Activated CD4-positive, alpha-beta memory T cell treated with anti-CD3 and anti-CD28 coated beads for 36 hours (primary cell): ENCODE data around the gene DCST1. TPM values are rescaled to one million over a fixed set of nuclear protein-coding genes. Genes with fewer than 3 reads are reported as not detected.

Experiments used
- CTCF ChIA-PET: fragments of 350-600 bp; sonication (Branson Sonifier 250); formaldehyde crosslinking; loops from one replicate; lab custom pipeline; 2021; ENCODE audit warnings: antibody characterized with exemption, inconsistent platforms; lab: Charles Lee
- POLR2A ChIA-PET: fragments of 350-600 bp; sonication (Branson Sonifier 250); formaldehyde crosslinking; loops from one replicate; lab custom pipeline; 2021; ENCODE audit warnings: antibody characterized with exemption; lab: Charles Lee
- DNase-seq: peaks from one replicate; pipeline ENCODE4 v3.0.0-alpha.2; 2020
- H3K27ac Mint-ChIP-seq: one replicate; pipeline ENCODE4 v1.8.0; 2021; ENCODE audit warnings: mixed read lengths
- H3K27me3 Mint-ChIP-seq: one replicate; pipeline ENCODE4 v1.8.0; 2021; ENCODE audit warnings: mixed read lengths
- H3K36me3 Mint-ChIP-seq: one replicate; pipeline ENCODE4 v1.8.0; 2021; ENCODE audit warnings: mixed read lengths
- H3K4me1 Mint-ChIP-seq: one replicate; pipeline ENCODE4 v1.8.0; 2021; ENCODE audit warnings: low read depth, mixed read lengths
- H3K4me3 Mint-ChIP-seq: one replicate; pipeline ENCODE4 v1.8.0; 2021; ENCODE audit warnings: mild to moderate bottlenecking, mixed read lengths
- H3K9me3 Mint-ChIP-seq: one replicate; pipeline ENCODE4 v1.8.0; 2021; ENCODE audit warnings: mixed read lengths
- intact Hi-C: fragments of 100-400 bp; cut with micrococcal nuclease; formaldehyde crosslinking; loops from one replicate; pipeline ENCODE4 v1.15.1; 2023
- total RNA-seq, 2 experiments: library from RNA; stranded (reverse); gene quantifications; one replicate each; pipeline ENCODE4 v1.2.3, GENCODE V29; 2021

The DCST1 gene
- total RNA-seq, 2 experiments from 2014 or later, result 0.14 TPM; not detected in 1

DNA sequence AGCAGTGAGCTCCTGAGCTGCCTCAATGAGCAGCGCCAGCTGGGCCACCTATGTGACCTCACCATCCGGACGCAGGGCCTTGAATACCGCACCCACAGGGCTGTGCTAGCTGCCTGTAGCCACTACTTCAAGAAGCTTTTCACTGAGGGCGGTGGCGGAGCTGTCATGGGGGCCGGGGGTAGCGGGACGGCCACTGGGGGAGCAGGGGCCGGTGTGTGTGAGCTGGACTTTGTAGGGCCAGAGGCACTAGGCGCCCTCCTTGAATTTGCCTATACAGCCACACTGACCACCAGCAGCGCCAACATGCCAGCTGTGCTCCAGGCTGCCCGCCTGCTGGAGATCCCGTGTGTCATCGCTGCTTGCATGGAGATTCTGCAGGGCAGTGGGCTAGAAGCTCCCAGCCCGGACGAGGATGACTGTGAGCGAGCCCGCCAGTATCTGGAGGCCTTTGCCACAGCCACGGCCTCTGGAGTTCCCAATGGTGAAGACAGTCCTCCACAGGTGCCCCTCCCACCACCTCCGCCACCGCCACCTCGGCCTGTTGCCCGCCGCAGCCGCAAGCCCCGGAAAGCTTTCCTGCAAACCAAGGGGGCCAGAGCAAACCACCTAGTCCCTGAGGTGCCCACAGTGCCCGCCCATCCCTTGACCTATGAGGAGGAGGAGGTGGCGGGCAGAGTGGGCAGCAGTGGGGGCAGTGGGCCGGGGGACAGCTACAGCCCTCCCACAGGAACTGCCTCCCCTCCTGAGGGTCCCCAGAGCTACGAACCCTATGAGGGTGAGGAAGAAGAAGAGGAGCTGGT is 18.7 kb upstream of the DCST1 start:
- DNase-seq, result no peak
- intact Hi-C loops, result no loop called here
- ChIA-PET CTCF (interaction anchor here (0.6 to 9.8 kb wide), 13 partner anchors 7 to 455 kb away, joined by 3 to 144 read pairs (median 8); partner anchors contain the start of genes ADAM15, CKS1B, FLAD1 and LENEP), POLR2A (interaction anchor here (1.0 to 4.9 kb wide), 7 partner anchors 8 to 79 kb away, joined by 3 to 35 read pairs (median 10); partner anchors contain the start of genes FLAD1, LENEP and PMVK)
- peaks cover 50% of the 10 kb centered on the region for H3K36me3 Mint-ChIP-seq
- H3K27ac Mint-ChIP-seq, result no peak overlapping the region
- H3K4me1 Mint-ChIP-seq, result peaks cover 77% of the 10 kb centered on the region
- H3K4me3 Mint-ChIP-seq, result no peak overlapping the region
- H3K9me3 Mint-ChIP-seq, result no peaks in the 10 kb centered on the region
- no peaks in the 10 kb centered on the region for H3K27me3 Mint-ChIP-seq

DNA sequence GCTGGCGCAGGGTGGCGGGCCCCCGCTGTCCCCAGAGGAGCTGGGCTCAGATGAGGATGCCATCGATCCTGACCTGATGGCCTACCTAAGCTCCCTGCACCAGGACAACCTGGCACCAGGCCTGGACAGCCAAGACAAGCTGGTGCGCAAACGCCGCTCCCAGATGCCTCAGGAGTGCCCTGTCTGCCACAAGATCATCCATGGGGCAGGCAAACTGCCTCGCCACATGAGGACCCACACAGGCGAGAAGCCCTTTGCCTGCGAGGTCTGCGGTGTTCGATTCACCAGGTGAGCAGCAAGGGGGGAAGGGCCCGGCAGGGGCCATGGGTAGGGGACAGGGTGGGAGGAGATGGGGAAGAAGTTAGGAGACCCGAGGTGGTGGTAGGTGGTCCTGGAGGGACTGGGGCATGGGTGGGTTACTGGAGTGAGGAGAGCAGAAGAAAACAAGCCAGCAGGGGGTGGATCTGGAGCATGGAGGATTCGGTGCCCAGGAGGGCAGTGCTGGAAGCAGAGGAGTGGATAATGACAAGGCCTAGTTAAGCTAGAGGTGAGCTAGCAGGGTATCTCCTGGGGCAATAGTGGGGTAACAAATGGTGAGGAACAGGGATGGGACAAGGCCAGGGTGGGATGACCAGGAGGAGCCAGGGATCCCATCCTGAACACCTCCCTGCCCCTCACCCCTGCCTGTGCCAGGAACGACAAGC is 17.9 kb upstream of the DCST1 start:
- H3K4me1 Mint-ChIP-seq, result peaks cover 76% of the 10 kb centered on the region
- peaks cover 43% of the 10 kb centered on the region for H3K36me3 Mint-ChIP-seq
- peak overlapping the region; percentile 33 for H3K4me3 Mint-ChIP-seq
- no peak for DNase-seq
- H3K27me3 Mint-ChIP-seq, result no peaks in the 10 kb centered on the region
- intact Hi-C loops, result no loop called here
- peak overlapping the region; percentile 70 for H3K27ac Mint-ChIP-seq
- ChIA-PET POLR2A (interaction anchor here (0.6 to 4.9 kb wide), 10 partner anchors 8 to 79 kb away, joined by 3 to 35 read pairs (median 8); partner anchors contain the start of genes ADAM15, FLAD1, LENEP and PMVK), CTCF (interaction anchor here (0.8 to 9.8 kb wide), 14 partner anchors 8 to 137 kb away, joined by 3 to 144 read pairs (median 12); partner anchors contain the start of genes ADAM15, CKS1B, FLAD1 and LENEP)
- H3K9me3 Mint-ChIP-seq, result no peaks in the 10 kb centered on the region

DNA sequence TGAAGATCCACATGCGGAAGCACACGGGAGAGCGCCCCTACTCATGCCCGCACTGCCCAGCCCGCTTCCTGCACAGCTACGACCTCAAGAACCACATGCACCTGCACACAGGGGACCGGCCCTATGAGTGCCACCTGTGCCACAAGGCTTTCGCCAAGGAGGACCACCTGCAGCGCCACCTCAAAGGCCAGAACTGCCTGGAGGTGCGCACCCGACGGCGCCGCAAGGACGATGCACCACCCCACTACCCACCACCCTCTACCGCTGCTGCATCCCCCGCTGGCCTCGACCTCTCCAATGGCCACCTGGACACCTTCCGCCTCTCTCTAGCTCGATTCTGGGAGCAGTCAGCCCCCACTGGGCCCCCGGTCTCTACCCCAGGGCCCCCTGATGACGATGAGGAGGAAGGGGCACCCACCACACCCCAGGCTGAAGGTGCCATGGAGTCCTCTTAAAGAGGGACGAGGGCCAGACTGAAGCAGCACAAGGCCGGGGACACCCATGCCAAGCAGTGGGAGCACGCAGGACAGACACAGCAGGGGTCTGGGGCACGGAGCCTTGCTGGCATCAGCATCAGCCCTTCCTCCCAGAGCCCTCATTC is 17.3 kb upstream of the DCST1 start:
- POLR2A ChIA-PET, result interaction anchor here (0.6 to 4.9 kb wide), 12 partner anchors 9 to 80 kb away, joined by 3 to 35 read pairs (median 6); partner anchors contain the start of genes ADAM15, CKS1B, FLAD1 and LENEP
- H3K4me3 Mint-ChIP-seq, result peak overlapping the region; percentile 33
- peaks cover 40% of the 10 kb centered on the region for H3K36me3 Mint-ChIP-seq
- H3K4me1 Mint-ChIP-seq, result peaks cover 71% of the 10 kb centered on the region
- CTCF ChIA-PET, result interaction anchor here (0.6 to 9.8 kb wide), 22 partner anchors 9 to 151 kb away, joined by 3 to 144 read pairs (median 10); partner anchors contain the start of genes ADAM15, CKS1B, EFNA4 and FLAD1
- H3K27ac Mint-ChIP-seq, result peak overlapping the region; percentile 70
- no peaks in the 10 kb centered on the region for H3K9me3 Mint-ChIP-seq
- peak; percentile 50 for DNase-seq
- intact Hi-C loops, result no loop called here
- H3K27me3 Mint-ChIP-seq, result no peaks in the 10 kb centered on the region

DNA sequence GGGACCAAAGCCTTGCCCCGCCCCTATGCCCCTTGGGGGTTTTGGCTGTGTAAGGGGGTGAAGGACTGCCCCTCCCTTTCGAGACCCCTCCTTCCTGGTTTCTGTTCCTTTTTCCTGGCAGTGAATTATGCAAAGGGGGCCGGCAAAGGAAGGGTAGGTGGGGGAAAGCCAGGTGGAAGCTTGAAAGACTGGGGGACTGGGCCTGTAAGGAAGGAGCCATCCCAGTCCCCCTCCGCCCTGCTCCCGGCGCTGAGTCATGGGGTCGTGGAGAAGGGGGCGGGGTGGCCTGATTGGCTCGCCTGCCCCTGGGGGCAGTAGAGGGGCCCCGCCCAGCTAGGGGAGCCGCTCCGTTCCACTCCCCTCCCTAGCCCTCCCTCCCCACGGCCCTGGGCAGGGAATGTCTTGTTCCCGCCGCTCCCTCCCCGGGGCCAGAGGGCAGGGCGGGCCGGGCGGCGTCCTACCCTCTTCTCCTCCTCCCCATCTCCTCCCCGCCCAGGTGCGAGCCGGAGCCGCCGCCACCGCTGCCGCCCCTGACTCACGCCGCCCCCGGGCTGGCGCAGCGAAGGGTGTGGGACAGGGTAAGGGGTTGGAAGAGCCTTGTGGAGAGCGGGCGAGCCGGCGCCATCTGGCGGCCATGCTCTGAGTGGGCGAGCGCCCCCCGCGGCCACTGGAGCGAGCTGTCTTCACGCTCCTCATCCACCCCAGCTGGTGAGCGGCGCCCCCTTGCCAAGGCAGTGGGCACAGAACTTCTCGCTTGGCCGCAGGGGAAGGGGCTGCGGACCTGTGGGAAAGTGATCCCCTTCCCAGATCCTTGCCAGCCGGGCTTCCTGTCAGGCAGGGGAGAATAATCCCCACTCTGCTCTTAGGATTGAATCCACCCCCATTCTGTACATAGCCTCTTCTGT is 16.3 kb upstream of the DCST1 start:
- Mint-ChIP-seq H3K9me3 (no peaks in the 10 kb centered on the region), H3K4me3 (peak overlapping the region; percentile 37), H3K4me1 (peaks cover 63% of the 10 kb centered on the region), H3K36me3 (peaks cover 40% of the 10 kb centered on the region), H3K27me3 (no peaks in the 10 kb centered on the region), H3K27ac (peak overlapping the region; percentile 78)
- peak; percentile 97 for DNase-seq
- ChIA-PET POLR2A (interaction anchor here (0.8 to 4.9 kb wide), 10 partner anchors 10 to 81 kb away, joined by 3 to 35 read pairs (median 8); partner anchors contain the start of genes CKS1B, FLAD1, LENEP and PBXIP1), CTCF (interaction anchor here (0.6 to 9.8 kb wide), 45 partner anchors 10 to 619 kb away, joined by 3 to 144 read pairs (median 4); partner anchors contain the start of genes ADAM15, CKS1B, DCST1 and DCST2)
- intact Hi-C loops, result loop anchor here (1.0 kb wide), 4 partner anchors 9 to 55 kb away; partner anchors contain the start of genes FLAD1 and ZBTB7B

DNA sequence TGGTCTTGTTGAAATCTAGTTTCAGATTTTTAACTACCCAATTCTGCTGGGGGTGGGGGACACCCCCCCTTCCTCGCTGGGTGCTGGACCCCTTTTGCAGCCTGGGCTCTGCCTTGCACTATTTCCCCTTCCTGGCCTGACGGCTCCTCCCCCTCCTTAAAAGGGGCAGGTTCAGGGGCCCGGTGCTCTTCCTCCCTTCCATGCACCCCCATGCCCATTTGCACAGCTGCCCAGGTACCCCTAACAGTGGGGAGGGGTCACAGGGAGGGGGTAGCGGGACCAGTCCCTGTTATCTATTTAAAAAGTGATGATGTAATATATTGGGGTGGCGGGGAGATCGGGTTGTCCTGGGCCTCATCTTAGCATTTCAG is 15.7 kb upstream of the DCST1 start:
- Mint-ChIP-seq H3K27ac (peak overlapping the region; percentile 57), H3K4me1 (peaks cover 60% of the 10 kb centered on the region)

DNA sequence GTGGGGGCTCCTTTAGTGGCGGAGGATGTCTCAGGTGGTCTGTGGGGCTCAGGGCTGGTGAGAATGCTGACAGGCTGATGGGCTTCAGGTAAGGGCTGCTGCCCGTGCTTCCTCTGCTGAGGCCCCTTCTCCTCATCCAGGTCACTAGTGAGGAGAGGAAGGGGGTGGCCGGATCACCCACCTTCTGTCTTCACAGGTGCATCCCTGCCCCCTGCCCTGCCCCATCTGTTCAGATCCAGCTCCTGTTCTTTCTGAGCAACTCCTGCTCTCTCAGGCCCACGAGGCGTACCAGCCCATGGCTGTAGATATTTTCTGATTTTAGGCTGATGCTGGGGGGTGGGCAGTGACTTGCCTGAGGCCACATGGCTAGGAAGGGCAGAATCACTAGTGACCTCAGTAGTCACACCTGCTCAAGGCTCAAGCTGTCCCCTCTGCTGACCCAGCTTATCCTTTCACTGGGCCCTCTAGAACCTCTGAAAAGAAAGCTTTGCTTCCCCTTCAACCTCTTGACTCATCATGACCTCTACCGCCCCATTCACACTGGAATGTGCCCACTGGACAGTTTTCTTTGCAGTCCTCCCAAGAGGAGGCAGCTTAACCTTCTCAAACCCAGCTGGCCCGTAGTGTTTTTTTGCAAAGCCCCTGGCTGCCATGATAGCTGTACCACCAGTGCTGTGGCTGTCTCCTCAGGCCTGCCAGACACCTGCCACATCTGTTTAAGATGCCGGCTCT is 14.8 kb upstream of the DCST1 start:
- H3K27ac Mint-ChIP-seq, result peak overlapping the region; percentile 57
- H3K27me3 Mint-ChIP-seq, result no peaks in the 10 kb centered on the region
- POLR2A ChIA-PET, result interaction anchor here (0.8 to 4.9 kb wide), 6 partner anchors 9 to 82 kb away, joined by 3 to 31 read pairs (median 4); partner anchors contain the start of genes ADAM15, FLAD1 and PMVK
- no peaks in the 10 kb centered on the region for H3K9me3 Mint-ChIP-seq
- H3K4me3 Mint-ChIP-seq, result no peak overlapping the region
- peaks cover 29% of the 10 kb centered on the region for H3K36me3 Mint-ChIP-seq
- DNase-seq, result no peak
- intact Hi-C loops, result no loop called here
- peaks cover 53% of the 10 kb centered on the region for H3K4me1 Mint-ChIP-seq
- CTCF ChIA-PET, result interaction anchor here (0.8 to 9.8 kb wide), 17 partner anchors 22 to 459 kb away, joined by 3 to 144 read pairs (median 5); partner anchors contain the start of genes ADAM15, EFNA4, LENEP and PBXIP1

More for the DNA sequence above, 15.7 kb upstream of the DCST1 start:
- no peak for DNase-seq
- Mint-ChIP-seq H3K9me3 (no peaks in the 10 kb centered on the region), H3K36me3 (peaks cover 35% of the 10 kb centered on the region), H3K27me3 (no peaks in the 10 kb centered on the region), H3K4me3 (peak overlapping the region; percentile 36)
- intact Hi-C loops, result loop anchor here (1.0 kb wide), 4 partner anchors 10 to 56 kb away; partner anchors contain the start of genes FLAD1 and ZBTB7B
- POLR2A ChIA-PET, result interaction anchor here (1.2 to 4.9 kb wide), 9 partner anchors 11 to 81 kb away, joined by 4 to 35 read pairs (median 8); partner anchors contain the start of genes ADAM15, CKS1B, FLAD1 and LENEP
- CTCF ChIA-PET, result interaction anchor here (0.6 to 9.8 kb wide), 41 partner anchors 10 to 620 kb away, joined by 3 to 144 read pairs (median 4); partner anchors contain the start of genes ADAM15, CKS1B, DCST1 and DCST2

DNA sequence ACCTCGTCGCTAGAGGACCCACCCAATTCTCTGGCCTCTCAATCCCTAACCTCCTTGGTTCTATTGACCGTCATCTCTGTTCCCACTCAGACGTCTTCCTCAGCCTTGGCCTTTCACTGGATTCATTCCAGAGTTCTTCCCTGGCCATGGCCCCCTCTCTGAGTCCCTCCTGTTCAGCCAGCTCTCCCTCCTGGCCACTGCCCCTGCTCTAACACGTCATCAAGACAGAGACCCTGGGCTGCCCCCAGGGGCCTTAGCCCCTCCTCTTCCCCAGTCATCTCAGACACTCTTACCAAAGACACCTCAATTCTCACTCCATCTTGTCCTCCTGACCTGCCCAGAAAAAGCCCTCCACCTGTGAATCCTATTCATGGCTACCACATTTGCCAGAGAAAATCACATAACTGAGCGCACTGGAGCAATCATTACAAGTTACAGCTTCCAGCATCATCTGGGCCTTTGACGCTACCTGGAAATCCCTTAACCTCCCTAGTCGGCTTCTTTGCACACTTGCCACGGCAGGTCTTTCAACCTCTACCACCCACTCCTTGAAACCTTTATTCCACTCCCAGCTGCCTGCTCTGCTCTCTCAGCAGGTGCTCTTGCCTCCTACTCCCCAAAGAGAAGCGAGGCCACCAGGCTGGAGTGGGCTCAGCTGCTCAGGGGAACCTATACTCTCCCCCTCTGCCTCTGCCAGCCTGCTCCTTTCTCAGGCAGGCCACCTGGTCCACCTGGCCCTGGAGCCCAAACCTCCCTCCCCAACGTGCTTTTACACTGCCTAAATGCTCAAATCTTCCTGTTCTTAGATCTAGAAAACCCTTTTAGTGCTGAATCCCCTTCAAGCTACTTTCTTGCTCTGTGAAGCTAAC is 14.0 kb upstream of the DCST1 start:
- no peak for DNase-seq
- H3K27me3 Mint-ChIP-seq, result no peaks in the 10 kb centered on the region
- CTCF ChIA-PET, result interaction anchor here (1.0 to 9.8 kb wide), 9 partner anchors 9 to 460 kb away, joined by 3 to 144 read pairs (median 5); partner anchors contain the start of genes ADAM15, LENEP and PYGO2
- H3K4me3 Mint-ChIP-seq, result no peak overlapping the region
- intact Hi-C loops, result no loop called here
- peaks cover 21% of the 10 kb centered on the region for H3K36me3 Mint-ChIP-seq
- H3K4me1 Mint-ChIP-seq, result peaks cover 45% of the 10 kb centered on the region
- H3K9me3 Mint-ChIP-seq, result no peaks in the 10 kb centered on the region
- peak overlapping the region; percentile 18 for H3K27ac Mint-ChIP-seq
- POLR2A ChIA-PET, result interaction anchor here (0.8 to 4.9 kb wide), 6 partner anchors 10 to 83 kb away, joined by 3 to 31 read pairs (median 4); partner anchors contain the start of genes FLAD1 and PMVK

DNA sequence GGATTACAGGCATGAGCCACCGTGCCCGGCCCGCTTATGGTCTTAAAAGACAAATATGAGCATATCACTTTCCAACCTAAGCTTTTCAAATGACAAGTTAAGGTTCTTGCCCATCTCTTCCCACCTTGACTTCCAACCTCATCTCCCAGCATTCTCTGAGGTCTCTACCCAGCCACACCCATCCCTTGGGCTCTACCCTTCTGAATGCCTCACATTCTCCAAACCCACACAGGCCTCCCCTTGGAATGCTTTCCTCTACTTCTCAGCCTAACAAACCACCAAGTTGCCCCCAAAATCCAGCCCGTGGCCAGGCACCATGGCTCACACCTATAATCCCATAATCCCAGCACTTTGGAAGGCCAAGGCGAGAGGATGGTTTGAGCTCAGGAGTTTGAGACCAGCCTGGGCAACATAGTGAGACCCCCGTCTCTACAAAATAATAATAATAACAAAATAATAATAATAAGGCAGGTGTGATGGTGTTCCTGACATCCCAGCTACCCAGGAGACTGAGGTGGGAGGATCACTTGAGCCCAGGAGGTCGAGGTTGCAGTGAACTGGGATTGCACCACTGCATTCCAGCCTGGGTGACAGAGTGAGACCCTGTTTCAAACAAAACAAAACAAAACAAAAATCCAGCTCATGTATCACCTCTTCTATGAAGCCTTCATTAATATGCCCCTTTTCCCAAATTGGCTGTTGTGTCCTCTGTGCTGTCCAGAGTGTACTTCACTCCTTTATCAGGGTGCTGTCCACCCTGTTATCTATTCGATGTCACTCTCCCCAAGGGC is 11.3 kb upstream of the DCST1 start:
- no peaks in the 10 kb centered on the region for H3K27me3 Mint-ChIP-seq
- intact Hi-C loops, result no loop called here
- POLR2A ChIA-PET, result no interaction called here
- peaks cover 8% of the 10 kb centered on the region for H3K36me3 Mint-ChIP-seq
- no peaks in the 10 kb centered on the region for H3K9me3 Mint-ChIP-seq
- CTCF ChIA-PET, result interaction anchor here (0.9 to 3.1 kb wide), 4 partner anchors 22 to 69 kb away, joined by 3 to 14 read pairs (median 4); partner anchors contain the start of gene ADAM15
- H3K4me1 Mint-ChIP-seq, result peaks cover 25% of the 10 kb centered on the region
- no peak overlapping the region for H3K4me3 Mint-ChIP-seq
- no peak overlapping the region for H3K27ac Mint-ChIP-seq
- DNase-seq, result no peak
